ENCODE data around the gene GDPD5. TPM values are rescaled to one million over a fixed set of nuclear protein-coding genes. Genes with fewer than 3 reads are reported as not detected.

Gene GDPD5
- total RNA-seq, 3 donors from 2014 or later, result 3.0 to 7.7 (median 4.6) TPM

DNA sequence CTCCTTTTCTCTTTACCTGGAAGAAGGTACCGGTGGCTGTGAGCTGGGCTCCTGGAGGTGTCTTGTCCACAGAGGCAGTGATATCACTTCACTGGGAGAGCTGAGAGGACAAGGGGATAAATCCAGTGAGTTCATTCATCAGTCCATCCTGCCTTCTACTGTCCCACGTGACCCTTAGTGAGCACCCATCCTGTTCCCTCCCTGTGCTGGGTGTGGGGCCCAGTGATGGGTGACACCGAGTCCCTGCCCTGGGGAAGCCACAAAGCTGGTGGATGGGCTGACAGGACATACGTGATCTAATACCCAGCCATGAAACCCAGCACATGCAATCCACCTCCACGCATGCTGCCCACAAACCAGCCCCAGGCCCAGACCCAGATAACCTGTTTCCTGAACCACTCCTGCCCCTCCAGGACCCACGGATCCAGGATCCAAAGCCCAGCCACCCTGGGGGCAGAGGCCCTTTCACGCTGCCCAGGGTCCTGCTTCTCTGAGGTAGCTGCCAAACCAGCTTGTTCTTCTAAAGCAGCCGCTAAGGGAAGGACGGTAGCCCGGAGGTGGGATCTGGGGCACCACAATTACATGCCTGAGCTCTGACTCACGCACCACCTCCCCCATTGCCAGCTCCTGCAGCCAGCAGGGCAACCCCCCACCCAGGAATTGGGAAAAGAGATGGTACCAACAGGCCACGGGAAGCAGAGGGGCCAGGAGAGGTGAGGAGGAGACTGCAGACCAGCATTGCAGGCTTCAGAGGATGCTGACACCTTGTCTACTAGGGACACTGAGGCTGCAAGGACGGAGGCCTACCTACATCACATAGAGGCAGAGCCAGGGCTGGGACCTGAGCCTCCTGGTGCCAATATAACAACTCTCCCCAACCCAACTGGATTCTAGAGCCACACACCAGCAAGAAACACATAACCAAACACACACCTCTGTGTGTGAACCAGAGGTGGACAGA lies 35.2 kb downstream of the GDPD5 start:
- Histone ChIP-seq H3K4me3 (no peak overlapping the region), H3K36me3 (ENCODE audit: low read depth) (no peaks in the 10 kb centered on the region), H3K4me1 (ENCODE audit: low read depth) (peaks cover 1% of the 10 kb centered on the region), H3K9me3 (no peaks in the 10 kb centered on the region)
- TF ChIP-seq, protein P1, sequence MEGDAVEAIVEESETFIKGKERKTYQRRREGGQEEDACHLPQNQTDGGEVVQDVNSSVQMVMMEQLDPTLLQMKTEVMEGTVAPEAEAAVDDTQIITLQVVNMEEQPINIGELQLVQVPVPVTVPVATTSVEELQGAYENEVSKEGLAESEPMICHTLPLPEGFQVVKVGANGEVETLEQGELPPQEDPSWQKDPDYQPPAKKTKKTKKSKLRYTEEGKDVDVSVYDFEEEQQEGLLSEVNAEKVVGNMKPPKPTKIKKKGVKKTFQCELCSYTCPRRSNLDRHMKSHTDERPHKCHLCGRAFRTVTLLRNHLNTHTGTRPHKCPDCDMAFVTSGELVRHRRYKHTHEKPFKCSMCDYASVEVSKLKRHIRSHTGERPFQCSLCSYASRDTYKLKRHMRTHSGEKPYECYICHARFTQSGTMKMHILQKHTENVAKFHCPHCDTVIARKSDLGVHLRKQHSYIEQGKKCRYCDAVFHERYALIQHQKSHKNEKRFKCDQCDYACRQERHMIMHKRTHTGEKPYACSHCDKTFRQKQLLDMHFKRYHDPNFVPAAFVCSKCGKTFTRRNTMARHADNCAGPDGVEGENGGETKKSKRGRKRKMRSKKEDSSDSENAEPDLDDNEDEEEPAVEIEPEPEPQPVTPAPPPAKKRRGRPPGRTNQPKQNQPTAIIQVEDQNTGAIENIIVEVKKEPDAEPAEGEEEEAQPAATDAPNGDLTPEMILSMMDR (IDR thresholded peaks at IDR 0.05), result no peak
- intact Hi-C loops (cut with DNase I, micrococcal nuclease), result no loop called here
- DNase-seq (no peak), ATAC-seq (no peak)

DNA sequence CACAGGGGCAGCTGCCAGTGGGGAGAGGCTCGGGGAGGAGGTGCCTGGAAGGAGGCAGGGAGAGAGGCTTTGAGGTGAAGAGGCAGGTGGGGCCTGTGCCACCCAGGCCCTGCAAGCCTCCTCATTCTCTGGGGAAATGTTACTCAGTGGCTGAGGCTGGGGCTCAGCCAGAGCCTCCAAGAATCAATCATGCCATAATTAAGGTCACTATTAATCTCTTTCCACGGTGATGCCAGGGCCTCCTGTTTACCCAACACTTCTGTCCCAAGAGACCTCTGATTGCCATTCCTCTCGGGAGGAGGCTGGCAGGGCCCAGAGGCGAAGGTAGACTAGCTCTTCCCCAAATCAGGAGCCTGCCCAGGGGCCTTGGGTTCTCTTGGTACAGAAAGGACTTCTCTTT lies 38.4 kb downstream of the GDPD5 start:
- TF ChIP-seq, protein P1 (IDR thresholded peaks at IDR 0.05), result no peak
- no peak for ATAC-seq

DNA sequence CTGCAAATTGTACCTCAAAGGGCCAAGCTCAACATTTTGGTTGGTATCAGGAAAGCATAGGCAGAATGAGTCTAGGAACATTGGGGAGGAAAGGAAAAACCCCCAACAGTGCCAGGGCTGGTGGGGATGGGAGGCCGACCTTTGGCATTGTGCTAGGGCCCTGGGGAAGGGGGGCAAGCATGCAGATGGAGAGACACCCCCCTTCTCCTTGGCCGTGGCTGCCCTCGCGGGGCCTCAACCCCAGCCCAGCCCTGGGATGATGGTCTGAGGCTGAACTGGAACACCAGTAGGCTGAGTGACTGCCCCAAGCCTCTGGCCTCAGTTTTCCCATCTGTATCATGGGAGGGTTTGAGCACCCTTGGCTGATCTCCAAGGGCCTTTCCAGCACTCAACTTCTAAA lies 40.0 kb downstream of the GDPD5 start:
- intact Hi-C loops (cut with DNase I, micrococcal nuclease), result no loop called here
- no peaks in the 10 kb centered on the region for H3K36me3 ChIP-seq (ENCODE audit: low read depth)
- no peak for DNase-seq
- H3K4me1 ChIP-seq (ENCODE audit: low read depth), result no peaks in the 10 kb centered on the region
- no peaks in the 10 kb centered on the region for H3K9me3 ChIP-seq
- no peak overlapping the region for H3K4me3 ChIP-seq
- no peak for ATAC-seq
- TF ChIP-seq, protein P1 (IDR thresholded peaks at IDR 0.05), result no peak

More for the DNA sequence above, 38.4 kb downstream of the GDPD5 start:
- Histone ChIP-seq H3K36me3 (ENCODE audit: low read depth) (no peaks in the 10 kb centered on the region), H3K4me1 (ENCODE audit: low read depth) (no peaks in the 10 kb centered on the region), H3K9me3 (no peaks in the 10 kb centered on the region), H3K4me3 (no peak overlapping the region)
- intact Hi-C loops (cut with DNase I, micrococcal nuclease), result no loop called here
- no peak for DNase-seq

DNA sequence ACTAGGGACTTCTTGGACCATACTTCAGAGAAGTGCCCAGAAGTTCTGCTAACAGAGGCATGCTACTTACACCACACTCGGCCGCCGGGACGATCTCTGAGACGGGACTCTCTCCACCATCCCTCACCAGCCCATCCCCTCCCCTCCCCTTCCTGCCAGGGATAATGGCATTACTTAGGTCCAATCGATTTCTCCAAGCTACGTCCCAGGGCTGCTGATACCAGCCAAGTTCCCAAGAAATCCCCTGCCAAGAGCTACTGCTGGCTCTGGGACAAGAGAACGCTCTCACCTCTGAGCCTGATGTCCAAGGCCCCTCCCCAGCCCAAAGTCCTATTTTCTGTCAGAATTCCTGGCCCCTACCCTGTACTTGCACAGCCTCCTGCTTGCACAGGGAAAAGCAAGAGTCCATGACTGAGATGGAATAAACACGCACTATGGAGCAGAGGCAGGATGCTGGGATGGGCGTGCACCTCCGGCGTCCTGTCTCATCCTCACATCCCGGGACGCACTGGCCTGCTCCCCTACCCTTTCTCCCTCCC lies 42.7 kb downstream of the GDPD5 start:
- Histone ChIP-seq H3K9me3 (no peaks in the 10 kb centered on the region), H3K36me3 (ENCODE audit: low read depth) (no peaks in the 10 kb centered on the region), H3K4me3 (no peak overlapping the region), H3K4me1 (ENCODE audit: low read depth) (no peaks in the 10 kb centered on the region)
- intact Hi-C loops (cut with DNase I, micrococcal nuclease), result no loop called here
- DNase-seq (no peak), ATAC-seq (no peak)
- TF ChIP-seq, protein P1 (IDR thresholded peaks at IDR 0.05), result no peak

DNA sequence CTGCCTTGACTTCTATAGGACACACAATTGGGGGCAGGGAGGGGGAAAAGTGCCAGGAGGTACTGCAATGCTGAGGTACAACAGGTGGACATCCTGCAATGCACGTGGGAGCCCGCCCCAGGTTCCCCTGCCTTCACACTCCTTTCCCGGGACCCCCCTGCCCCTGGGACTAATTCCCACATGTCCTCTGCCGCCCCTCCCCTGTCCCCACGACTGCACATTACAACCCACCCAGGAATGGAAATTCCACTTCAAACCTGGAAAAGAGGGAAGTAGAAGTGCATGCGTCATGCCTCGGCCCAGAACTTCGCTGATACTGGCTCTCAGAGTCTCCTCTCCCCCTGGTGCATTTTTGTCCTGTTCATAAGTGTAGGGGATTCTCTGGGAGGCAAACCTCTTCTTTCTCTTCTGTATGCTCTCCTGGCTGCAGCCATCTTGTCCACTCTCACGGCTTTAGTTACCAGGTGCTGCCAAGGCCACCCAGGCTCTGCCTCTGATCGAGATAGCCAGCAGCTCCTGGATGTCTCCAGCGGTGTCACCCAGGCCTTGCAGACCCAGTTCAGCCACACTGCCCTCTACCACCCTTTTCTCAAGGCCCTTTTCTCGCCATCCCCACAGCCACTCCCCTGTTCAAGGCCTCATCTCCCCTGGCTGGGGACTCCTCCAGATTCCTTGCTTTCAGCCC lies 43.7 kb downstream of the GDPD5 start:
- no peaks in the 10 kb centered on the region for H3K4me1 ChIP-seq (ENCODE audit: low read depth)
- TF ChIP-seq, protein P1 (IDR thresholded peaks at IDR 0.05), result no peak
- DNase-seq (no peak), ATAC-seq (no peak)
- no peak overlapping the region for H3K4me3 ChIP-seq
- H3K36me3 ChIP-seq (ENCODE audit: low read depth), result no peaks in the 10 kb centered on the region
- intact Hi-C loops (cut with DNase I, micrococcal nuclease), result no loop called here
- no peaks in the 10 kb centered on the region for H3K9me3 ChIP-seq
